Measurements from ENCODE around the gene ABTB2.

ABTB2 gene

GRCh38 chr11:34146411-34146810 lies 211.4 kb downstream of the ABTB2 start:
- Histone ChIP-seq H3K27ac (replicated peaks) (no peak overlapping the region), H3K4me3 (replicated peaks; ENCODE audit: insufficient read depth, low read length) (no peak overlapping the region)

GRCh38 chr11:34145847-34146381 lies 211.9 kb downstream of the ABTB2 start:
- H3K27ac ChIP-seq (replicated peaks) = no peak overlapping the region
- no peak for DNase-seq (ENCODE audit: low read depth in 1 of 2, low spot score in 1 of 2)
- no peak overlapping the region for H3K4me3 ChIP-seq (replicated peaks; ENCODE audit: insufficient read depth, low read length)

More at GRCh38 chr11:34146411-34146810, 211.4 kb downstream of the ABTB2 start:
- TF ChIP-seq POLR2AphosphoS5 (IDR thresholded peaks at IDR 0.05; ENCODE audit: low read depth) = no peak
- no peak for TF ChIP-seq REST (IDR thresholded peaks at IDR 0.05; ENCODE audit: insufficient replicate concordance, low read depth)
- no peak for TF ChIP-seq CTCF (IDR thresholded peaks at IDR 0.05; ENCODE audit: insufficient read depth, low read length)
- TF ChIP-seq SPI1 (IDR thresholded peaks at IDR 0.05; ENCODE audit: borderline replicate concordance, low read depth) = no peak
- TF ChIP-seq GABPA (IDR thresholded peaks at IDR 0.05; ENCODE audit: low read depth) = no peak
- DNase-seq (ENCODE audit: low read depth in 1 of 2, low spot score in 1 of 2) = no peak
- no peaks in the 10 kb centered on the region for H3K27me3 ChIP-seq (ENCODE audit: insufficient read depth, poor library complexity, severe bottlenecking)

More at GRCh38 chr11:34145847-34146381, 211.9 kb downstream of the ABTB2 start:
- H3K27me3 ChIP-seq (ENCODE audit: insufficient read depth, poor library complexity, severe bottlenecking) = no peaks in the 10 kb centered on the region
- TF ChIP-seq CTCF (IDR thresholded peaks at IDR 0.05; ENCODE audit: insufficient read depth, low read length) (no peak), REST (IDR thresholded peaks at IDR 0.05; ENCODE audit: insufficient replicate concordance, low read depth) (no peak), SPI1 (IDR thresholded peaks at IDR 0.05; ENCODE audit: borderline replicate concordance, low read depth) (no peak), POLR2AphosphoS5 (IDR thresholded peaks at IDR 0.05; ENCODE audit: low read depth) (no peak), GABPA (IDR thresholded peaks at IDR 0.05; ENCODE audit: low read depth) (no peak)
